Osteoblast (primary cell): ENCODE measurements around the gene VSIG10. TPM values are rescaled to one million over a fixed set of nuclear protein-coding genes. Genes with fewer than 3 reads are reported as not detected.
"Not testable (repeated sequence)": the region's sequence is repeated elsewhere in the genome, so short reads cannot be mapped to it uniquely, and the experiment has no call there.

Experiments
- DNase-seq: peaks from one replicate; pipeline ENCODE4 v3.0.0; 2011; ENCODE audit warnings: low spot score, mixed read lengths; ENCODE audit not compliant: insufficient read length; ENCODE audit errors: missing footprints
- H2AFZ ChIP-seq: 2 replicates; pipeline ENCODE4 v1.6.0; 2011; ENCODE audit warnings: mild to moderate bottlenecking, low read length
- H3K27ac ChIP-seq: 2 replicates; pipeline ENCODE4 v1.5.1; 2011; ENCODE audit warnings: mild to moderate bottlenecking, low read depth, low read length, moderate library complexity
- H3K27me3 ChIP-seq: 2 replicates; pipeline ENCODE4 v1.6.0; 2012; ENCODE audit warnings: mild to moderate bottlenecking, control low read depth, inconsistent platforms, low read length, moderate library complexity; ENCODE audit not compliant: insufficient read depth
- H3K36me3 ChIP-seq: 2 replicates; pipeline ENCODE4 v1.5.1; 2011; ENCODE audit warnings: mild to moderate bottlenecking, low read length, control low read depth, moderate library complexity; ENCODE audit not compliant: insufficient read depth
- H3K4me1 ChIP-seq: 2 replicates; pipeline ENCODE4 v1.5.1; 2011; ENCODE audit warnings: mild to moderate bottlenecking, low read length, control low read depth, moderate library complexity; ENCODE audit not compliant: insufficient read depth
- H3K4me2 ChIP-seq: 2 replicates; pipeline ENCODE4 v1.6.0; 2011; ENCODE audit warnings: mild to moderate bottlenecking, low read length; ENCODE audit not compliant: insufficient read depth
- H3K4me3 ChIP-seq: fragments of 200-600 bp; sonication (generic); 3 replicates; pipeline ENCODE4 v1.5.1; 2012; ENCODE audit warnings: mild to moderate bottlenecking, low read length, inconsistent platforms; ENCODE audit not compliant: insufficient read depth
- H3K79me2 ChIP-seq: 2 replicates; pipeline ENCODE4 v1.6.0; 2012; ENCODE audit warnings: mild to moderate bottlenecking, low read length, control low read depth, inconsistent platforms; ENCODE audit not compliant: insufficient read depth
- H3K9me3 ChIP-seq: 2 replicates; pipeline ENCODE4 v1.5.1; 2011; ENCODE audit warnings: low read depth, low read length, control low read depth
- H4K20me1 ChIP-seq: 2 replicates; pipeline ENCODE4 v1.6.0; 2012; ENCODE audit warnings: mild to moderate bottlenecking, low read length, control low read depth; ENCODE audit not compliant: insufficient read depth
- CTCF ChIP-seq: IDR thresholded peaks from 2 replicates; pipeline ENCODE4 v1.5.1; 2011; ENCODE audit warnings: mild to moderate bottlenecking, low read depth, low read length, moderate library complexity; ENCODE audit errors: extremely low read depth
- total RNA-seq: library from RNA; depleted of rRNA; stranded (reverse); fragments of >200 nt; gene quantifications from 2 replicates; pipeline ENCODE4 v1.2.3, GENCODE V29; 2012

The VSIG10 gene
- total RNA-seq, 1 donor, result 30.4 TPM

GRCh38 chr12:118025168-118025567 is 78.6 kb downstream of the VSIG10 start:
- H3K27me3 ChIP-seq, result no peaks in the 10 kb centered on the region
- no peak for DNase-seq
- H3K4me3 ChIP-seq, result no peak overlapping the region
- no peak overlapping the region for H3K27ac ChIP-seq
- H3K79me2 ChIP-seq, result no peaks in the 10 kb centered on the region
- no peaks in the 10 kb centered on the region for H3K9me3 ChIP-seq
- H3K36me3 ChIP-seq, result peaks cover 39% of the 10 kb centered on the region
- no peak overlapping the region for H2AFZ ChIP-seq
- no peak for TF ChIP-seq CTCF
- no peaks in the 10 kb centered on the region for H4K20me1 ChIP-seq
- no peaks in the 10 kb centered on the region for H3K4me1 ChIP-seq
- H3K4me2 ChIP-seq, result no peak overlapping the region

- Histone ChIP-seq H3K27me3 (no peaks in the 10 kb centered on the region), H2AFZ (no peak overlapping the region), H3K27ac (no peak overlapping the region), H3K4me1 (no peaks in the 10 kb centered on the region), H4K20me1 (no peaks in the 10 kb centered on the region), H3K4me3 (no peak overlapping the region), H3K4me2 (no peak overlapping the region), H3K9me3 (no peaks in the 10 kb centered on the region), H3K36me3 (peaks cover 38% of the 10 kb centered on the region), H3K79me2 (no peaks in the 10 kb centered on the region)
- TF ChIP-seq CTCF, result no peak
- no peak for DNase-seq
Observed at GRCh38 chr12:118023301-118023860, 80.4 kb downstream of the VSIG10 start.

GRCh38 chr12:118022728-118023109 is 81.1 kb downstream of the VSIG10 start:
- no peak overlapping the region for H3K4me3 ChIP-seq
- DNase-seq, result no peak
- no peak overlapping the region for H3K4me2 ChIP-seq
- no peaks in the 10 kb centered on the region for H3K9me3 ChIP-seq
- peaks cover 2% of the 10 kb centered on the region for H3K4me1 ChIP-seq
- peaks cover 6% of the 10 kb centered on the region for H3K79me2 ChIP-seq
- no peak overlapping the region for H3K27ac ChIP-seq
- H4K20me1 ChIP-seq, result no peaks in the 10 kb centered on the region
- no peaks in the 10 kb centered on the region for H3K27me3 ChIP-seq
- TF ChIP-seq CTCF, result no peak
- H2AFZ ChIP-seq, result no peak overlapping the region
- peaks cover 37% of the 10 kb centered on the region for H3K36me3 ChIP-seq

- not testable (repeated sequence) for H3K9me3 ChIP-seq, H3K4me3 ChIP-seq, H3K4me1 ChIP-seq, H3K27ac ChIP-seq, DNase-seq, H2AFZ ChIP-seq, H3K4me2 ChIP-seq, H4K20me1 ChIP-seq, H3K27me3 ChIP-seq
- Histone ChIP-seq H3K36me3 (peaks cover 35% of the 10 kb centered on the region), H3K79me2 (peaks cover 12% of the 10 kb centered on the region)
Observed at GRCh38 chr12:118022097-118022727, 81.6 kb downstream of the VSIG10 start.
